ENCODE measurements around the gene FOXQ1. TPM values are rescaled to one million over a fixed set of nuclear protein-coding genes. Genes with fewer than 3 reads are reported as not detected.

FOXQ1 gene
- total and polyA plus RNA-seq, 7 donors, result 0.01 TPM; not detected in 6

DNA sequence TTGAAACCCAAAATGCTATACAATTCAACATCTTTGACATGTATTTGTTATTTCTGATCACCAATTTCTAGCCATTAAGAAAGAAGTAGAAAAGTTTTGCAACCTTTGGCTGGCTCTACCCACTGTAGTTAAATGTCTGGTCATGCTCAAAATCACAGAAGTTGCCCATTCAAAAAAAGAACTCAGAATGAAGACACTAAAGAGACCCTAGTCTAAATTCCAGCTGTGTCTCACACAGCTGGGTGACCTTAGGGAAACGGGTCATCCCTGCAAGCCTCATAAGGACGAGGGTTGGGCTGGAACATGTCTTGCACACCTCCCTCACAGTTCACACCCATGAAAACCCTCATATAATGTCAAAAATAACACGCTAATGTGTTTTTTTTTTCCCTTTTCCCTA, 10.3 kb downstream of the FOXQ1 start:
- no peak for ATAC-seq
- Histone ChIP-seq H3K27ac (no peak overlapping the region), H3K36me3 (ENCODE audit: insufficient read depth in 1 of 2, low read depth in 1 of 2) (no peaks in the 10 kb centered on the region), H3K27me3 (ENCODE audit: insufficient read depth in 3 of 3, low read length in 2 of 3) (peaks cover 0 to 11% (median 0%) of the 10 kb centered on the region in 3 donors), H3K9me3 (no peaks in the 10 kb centered on the region), H3K4me3 (no peak overlapping the region), H3K4me1 (no peaks in the 10 kb centered on the region)
- DNase-seq, result no peak
- TF ChIP-seq CTCF (IDR thresholded peaks at IDR 0.05), result no peak
- WGBS, 3 donors, result 36 to 40% (median 37%) methylated on average over 3 of the region's 3 CpGs
- intact Hi-C loops (cut with DNase I), result no loop called here

DNA sequence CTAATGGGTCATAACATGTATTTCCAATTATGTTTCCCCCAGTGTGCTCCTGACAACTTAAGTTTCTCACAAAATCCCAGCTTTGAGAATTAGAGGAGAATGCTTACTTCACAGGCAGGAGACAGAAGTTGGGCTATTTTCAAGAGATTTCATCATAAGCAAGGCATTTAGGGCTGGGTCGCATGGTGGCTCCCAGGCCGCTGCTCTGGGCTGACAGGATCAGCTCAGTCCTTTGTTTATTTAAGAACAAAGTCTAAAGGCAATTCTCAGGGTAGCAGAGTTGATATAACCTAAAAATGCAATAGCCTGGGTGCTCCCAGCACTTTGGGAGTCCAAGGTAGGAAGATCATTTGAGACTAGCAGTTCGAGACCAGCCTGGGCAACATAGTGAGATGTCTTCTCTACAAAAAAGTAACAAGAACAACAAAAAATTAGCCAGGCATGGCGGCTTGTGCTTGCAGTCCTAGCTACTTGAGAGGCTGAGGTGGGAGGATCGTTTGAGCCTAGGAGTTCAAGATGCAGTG, 10.9 kb downstream of the FOXQ1 start:
- WGBS, 3 donors, result 60 to 65% (median 61%) methylated on average over 5 of the region's 5 CpGs
- H3K27me3 ChIP-seq (ENCODE audit: insufficient read depth in 3 of 3, low read length in 2 of 3), result peaks cover 0 to 5% (median 0%) of the 10 kb centered on the region in 3 donors
- intact Hi-C loops (cut with DNase I), result no loop called here
- H3K4me1 ChIP-seq, result no peaks in the 10 kb centered on the region
- H3K36me3 ChIP-seq (ENCODE audit: insufficient read depth in 1 of 2, low read depth in 1 of 2), result no peaks in the 10 kb centered on the region
- no peak for TF ChIP-seq CTCF (IDR thresholded peaks at IDR 0.05)
- no peak overlapping the region for H3K4me3 ChIP-seq
- H3K9me3 ChIP-seq, result no peaks in the 10 kb centered on the region
- no peak overlapping the region for H3K27ac ChIP-seq
- ATAC-seq (peak in 1 of 4 donors; percentile 36), DNase-seq (no peak)

DNA sequence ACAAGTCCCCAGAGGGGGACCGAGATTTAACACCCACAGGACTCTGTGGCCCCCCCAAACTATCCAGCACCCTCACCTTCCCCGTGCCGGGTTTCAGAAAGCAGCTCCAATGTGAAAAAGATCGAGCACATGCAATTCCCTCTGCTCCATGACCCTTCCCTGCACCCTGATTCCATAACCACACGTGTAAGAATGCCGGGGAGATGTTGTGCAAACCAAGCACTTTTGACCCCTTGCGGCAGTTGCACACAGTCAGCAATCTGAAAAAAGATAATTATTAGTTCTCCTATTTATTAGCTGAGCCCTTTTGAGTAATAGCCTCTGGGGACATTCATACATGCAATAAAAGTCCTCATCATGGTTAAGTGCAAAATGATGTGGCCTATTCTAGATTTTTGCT, 13.0 kb downstream of the FOXQ1 start:
- intact Hi-C loops (cut with DNase I), result no loop called here
- no peaks in the 10 kb centered on the region for H3K36me3 ChIP-seq (ENCODE audit: insufficient read depth in 1 of 2, low read depth in 1 of 2)
- no peak for TF ChIP-seq CTCF (IDR thresholded peaks at IDR 0.05)
- no peaks in the 10 kb centered on the region for H3K27me3 ChIP-seq (ENCODE audit: insufficient read depth in 3 of 3, low read length in 2 of 3)
- no peaks in the 10 kb centered on the region for H3K9me3 ChIP-seq
- H3K4me3 ChIP-seq, result no peak overlapping the region
- DNase-seq (no peak), ATAC-seq (no peak)
- H3K27ac ChIP-seq, result no peak overlapping the region
- H3K4me1 ChIP-seq, result no peaks in the 10 kb centered on the region
- WGBS, 3 donors, result 85 to 91% (median 86%) methylated on average over 7 of the region's 7 CpGs

GRCh38 chr6:1325461-1326309, 13.8 kb downstream of the FOXQ1 start:
- intact Hi-C loops (cut with DNase I), result no loop called here
- Histone ChIP-seq H3K36me3 (ENCODE audit: insufficient read depth in 1 of 2, low read depth in 1 of 2) (no peaks in the 10 kb centered on the region), H3K4me3 (no peak overlapping the region), H3K27me3 (ENCODE audit: insufficient read depth in 3 of 3, low read length in 2 of 3) (no peaks in the 10 kb centered on the region), H3K9me3 (no peaks in the 10 kb centered on the region), H3K27ac (no peak overlapping the region), H3K4me1 (no peaks in the 10 kb centered on the region)
- 52 to 75% (median 58%) methylated on average over 6 of the region's 6 CpGs for WGBS, 3 donors
- DNase-seq, result no peak
- no peak for TF ChIP-seq CTCF (IDR thresholded peaks at IDR 0.05)
- no peak for ATAC-seq

All from psoas muscle (tissue), 8 donors.